ENCODE data around the gene TBC1D22B. TPM values are rescaled to one million over a fixed set of nuclear protein-coding genes. Genes with fewer than 3 reads are reported as not detected.
A peak's percentile ranks its signal among the peaks of the same experiment; 100 is the strongest.

The TBC1D22B gene
- total RNA-seq, 1 experiment from 2014 or later = 13.5 TPM

GRCh38 chr6:37279366-37280134 lies 22.0 kb downstream of the TBC1D22B start:
- Histone ChIP-seq H3K9me3 (ENCODE audit: low read depth, low read length, poor library complexity, severe bottlenecking) (no peaks in the 10 kb centered on the region), H3K4me3 (ENCODE audit: low read depth, low read length, poor library complexity, severe bottlenecking) (no peak overlapping the region), H3K27ac (ENCODE audit: low read depth, low read length, poor library complexity, severe bottlenecking) (no peak overlapping the region), H3K27me3 (replicated peaks; ENCODE audit: insufficient read depth, low read depth, low read length, poor library complexity) (no peaks in the 10 kb centered on the region), H3K36me3 (ENCODE audit: insufficient read depth, low read length, poor library complexity, severe bottlenecking) (peaks cover 5% of the 10 kb centered on the region), H3K4me1 (ENCODE audit: insufficient read depth, low read length, poor library complexity, severe bottlenecking) (peaks cover 41% of the 10 kb centered on the region)
- BruUV-seq (replicated peaks) = no TSS peak
- ChIA-PET POLR2A (ENCODE audit: low non-redundant PET) (no interaction called here), CTCF (no interaction called here)
- intact Hi-C loops (cut with micrococcal nuclease; ENCODE audit: unreplicated experiment) = no loop called here
- TF ChIP-seq CTCF (conservative IDR thresholded peaks at IDR 0.05; ENCODE audit: low read depth, low read length) (no peak), EZH2 (IDR thresholded peaks at IDR 0.05; ENCODE audit: borderline replicate concordance, low read depth, low read length, poor library complexity, severe bottlenecking) (no peak)
- no peak for DNase-seq (ENCODE audit: low spot score)

GRCh38 chr6:37280162-37280887 lies 22.8 kb downstream of the TBC1D22B start:
- ChIA-PET POLR2A (ENCODE audit: low non-redundant PET) (no interaction called here), CTCF (no interaction called here)
- BruUV-seq (replicated peaks) = no TSS peak

DNA sequence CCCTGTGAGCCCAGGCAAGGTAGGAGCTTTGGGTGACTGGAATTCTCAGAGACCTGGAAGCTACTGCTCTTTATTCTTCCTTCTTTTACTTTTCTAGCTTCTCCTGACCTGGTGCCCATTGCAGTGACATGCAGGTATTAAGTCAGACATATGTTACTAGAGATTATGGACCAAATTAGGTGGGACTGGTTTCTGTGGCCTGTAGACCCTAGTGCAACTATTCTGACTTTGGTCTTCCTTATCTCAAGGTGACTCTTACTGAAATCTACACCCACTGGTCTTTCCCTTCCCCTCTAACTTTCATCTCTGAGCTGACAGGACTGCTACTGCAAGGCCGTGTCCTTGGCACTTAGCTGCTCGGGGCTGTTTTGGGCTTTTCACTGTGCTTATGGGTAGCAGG lies 24.8 kb downstream of the TBC1D22B start:
- CTCF ChIA-PET = no interaction called here
- Histone ChIP-seq H3K27me3 (replicated peaks; ENCODE audit: insufficient read depth, low read depth, low read length, poor library complexity) (no peaks in the 10 kb centered on the region), H3K27ac (ENCODE audit: low read depth, low read length, poor library complexity, severe bottlenecking) (peak overlapping the region; percentile 72), H3K4me1 (ENCODE audit: insufficient read depth, low read length, poor library complexity, severe bottlenecking) (peaks cover 41% of the 10 kb centered on the region), H3K36me3 (ENCODE audit: insufficient read depth, low read length, poor library complexity, severe bottlenecking) (peaks cover 19% of the 10 kb centered on the region), H3K9me3 (ENCODE audit: low read depth, low read length, poor library complexity, severe bottlenecking) (no peaks in the 10 kb centered on the region), H3K4me3 (ENCODE audit: low read depth, low read length, poor library complexity, severe bottlenecking) (no peak overlapping the region)
- no peak for DNase-seq (ENCODE audit: low spot score)
- intact Hi-C loops (cut with micrococcal nuclease; ENCODE audit: unreplicated experiment) = no loop called here
- TF ChIP-seq CTCF (conservative IDR thresholded peaks at IDR 0.05; ENCODE audit: low read depth, low read length) = no peak
- TF ChIP-seq EZH2 (IDR thresholded peaks at IDR 0.05; ENCODE audit: borderline replicate concordance, low read depth, low read length, poor library complexity, severe bottlenecking) = no peak
- BruUV-seq (replicated peaks) = no TSS peak
- POLR2A ChIA-PET (ENCODE audit: low non-redundant PET) = no interaction called here

More at GRCh38 chr6:37280162-37280887, 22.8 kb downstream of the TBC1D22B start:
- no peak overlapping the region for H3K4me3 ChIP-seq (ENCODE audit: low read depth, low read length, poor library complexity, severe bottlenecking)
- intact Hi-C loops (cut with micrococcal nuclease; ENCODE audit: unreplicated experiment) = no loop called here
- peaks cover 13% of the 10 kb centered on the region for H3K36me3 ChIP-seq (ENCODE audit: insufficient read depth, low read length, poor library complexity, severe bottlenecking)
- H3K9me3 ChIP-seq (ENCODE audit: low read depth, low read length, poor library complexity, severe bottlenecking) = no peaks in the 10 kb centered on the region
- H3K4me1 ChIP-seq (ENCODE audit: insufficient read depth, low read length, poor library complexity, severe bottlenecking) = peaks cover 41% of the 10 kb centered on the region
- H3K27ac ChIP-seq (ENCODE audit: low read depth, low read length, poor library complexity, severe bottlenecking) = no peak overlapping the region
- H3K27me3 ChIP-seq (replicated peaks; ENCODE audit: insufficient read depth, low read depth, low read length, poor library complexity) = no peaks in the 10 kb centered on the region
- DNase-seq (ENCODE audit: low spot score) = no peak
- TF ChIP-seq EZH2 (IDR thresholded peaks at IDR 0.05; ENCODE audit: borderline replicate concordance, low read depth, low read length, poor library complexity, severe bottlenecking) = no peak
- TF ChIP-seq CTCF (conservative IDR thresholded peaks at IDR 0.05; ENCODE audit: low read depth, low read length) = no peak

All from A673 (cell line).